Measurements from ENCODE around the gene FLT3.

FLT3 gene

GRCh38 chr13:28128926-28129325 lies 28.6 kb upstream of the FLT3 start:
- no peak overlapping the region for H4K91ac ChIP-seq (ENCODE audit: low read depth, low read length, poor library complexity)
- H3K4me3 ChIP-seq (ENCODE audit: low read length in 2 of 2): no peak overlapping the region
- no peak overlapping the region for H2BK12ac ChIP-seq (ENCODE audit: low read length)
- no peaks in the 10 kb centered on the region for H3K36me3 ChIP-seq (replicated peaks in 1 of 2; ENCODE audit: control insufficient read depth in 2 of 2, insufficient read depth in 2 of 2, low read length in 2 of 2)
- H3K23ac ChIP-seq (ENCODE audit: low read depth, low read length, poor library complexity): no peak overlapping the region
- no peaks in the 10 kb centered on the region for H3K27me3 ChIP-seq (ENCODE audit: control insufficient read depth in 3 of 3, insufficient read depth in 3 of 3, low read depth in 1 of 3, low read length in 3 of 3)
- no peak overlapping the region for H3K27ac ChIP-seq (replicated peaks; ENCODE audit: low read length)
- H3K9ac ChIP-seq (ENCODE audit: low read depth, low read length, poor library complexity): no peak overlapping the region
- no peak overlapping the region for H3K18ac ChIP-seq (ENCODE audit: low read length)
- DNase-seq (ENCODE audit: low spot score): no peak
- H4K8ac ChIP-seq (ENCODE audit: low read depth, low read length): no peak overlapping the region
- H2BK15ac ChIP-seq (ENCODE audit: low read length): no peak overlapping the region
- no peak overlapping the region for H2AK5ac ChIP-seq (ENCODE audit: low read depth, low read length)
- no peaks in the 10 kb centered on the region for H3K79me1 ChIP-seq (ENCODE audit: low read depth, low read length)
- H2BK120ac ChIP-seq (ENCODE audit: low read depth, low read length): no peak overlapping the region
- no peaks in the 10 kb centered on the region for H3K4me1 ChIP-seq (ENCODE audit: control insufficient read depth in 2 of 2, insufficient read depth in 1 of 2, low read depth in 1 of 2, low read length in 2 of 2)
- no peak overlapping the region for H3K14ac ChIP-seq (ENCODE audit: low read length)
- H3K9me3 ChIP-seq (replicated peaks in 1 of 2; ENCODE audit: control insufficient read depth in 2 of 2, insufficient read depth in 1 of 2, low read depth in 1 of 2, low read length in 2 of 2): no peaks in the 10 kb centered on the region
- no peak overlapping the region for H2BK5ac ChIP-seq (ENCODE audit: low read length)
- H3K4me2 ChIP-seq (ENCODE audit: insufficient read depth, low read length, poor library complexity, severe bottlenecking): no peak overlapping the region
- H3K4ac ChIP-seq (ENCODE audit: low read length): no peak overlapping the region
- no peak overlapping the region for H2AFZ ChIP-seq (ENCODE audit: low read length)

- no peak overlapping the region for H3K27ac ChIP-seq (replicated peaks; ENCODE audit: low read length)
- no peaks in the 10 kb centered on the region for H3K36me3 ChIP-seq (replicated peaks in 1 of 2; ENCODE audit: control insufficient read depth in 2 of 2, insufficient read depth in 2 of 2, low read length in 2 of 2)
- no peak overlapping the region for H3K9ac ChIP-seq (ENCODE audit: low read depth, low read length, poor library complexity)
- no peak overlapping the region for H4K8ac ChIP-seq (ENCODE audit: low read depth, low read length)
- no peak overlapping the region for H2AK5ac ChIP-seq (ENCODE audit: low read depth, low read length)
- H3K79me1 ChIP-seq (ENCODE audit: low read depth, low read length): no peaks in the 10 kb centered on the region
- no peak overlapping the region for H3K4me2 ChIP-seq (ENCODE audit: insufficient read depth, low read length, poor library complexity, severe bottlenecking)
- H2BK5ac ChIP-seq (ENCODE audit: low read length): no peak overlapping the region
- H2BK15ac ChIP-seq (ENCODE audit: low read length): no peak overlapping the region
- no peak overlapping the region for H3K23ac ChIP-seq (ENCODE audit: low read depth, low read length, poor library complexity)
- H3K9me3 ChIP-seq (replicated peaks in 1 of 2; ENCODE audit: control insufficient read depth in 2 of 2, insufficient read depth in 1 of 2, low read depth in 1 of 2, low read length in 2 of 2): no peaks in the 10 kb centered on the region
- no peak for DNase-seq (ENCODE audit: low spot score)
- no peak overlapping the region for H2BK12ac ChIP-seq (ENCODE audit: low read length)
- H3K27me3 ChIP-seq (ENCODE audit: control insufficient read depth in 3 of 3, insufficient read depth in 3 of 3, low read depth in 1 of 3, low read length in 3 of 3): no peaks in the 10 kb centered on the region
- H3K4ac ChIP-seq (ENCODE audit: low read length): no peak overlapping the region
- no peak overlapping the region for H4K91ac ChIP-seq (ENCODE audit: low read depth, low read length, poor library complexity)
- H3K4me3 ChIP-seq (ENCODE audit: low read length in 2 of 2): no peak overlapping the region
- H3K18ac ChIP-seq (ENCODE audit: low read length): no peak overlapping the region
- H3K4me1 ChIP-seq (ENCODE audit: control insufficient read depth in 2 of 2, insufficient read depth in 1 of 2, low read depth in 1 of 2, low read length in 2 of 2): no peaks in the 10 kb centered on the region
- no peak overlapping the region for H2AFZ ChIP-seq (ENCODE audit: low read length)
- H3K14ac ChIP-seq (ENCODE audit: low read length): no peak overlapping the region
- no peak overlapping the region for H2BK120ac ChIP-seq (ENCODE audit: low read depth, low read length)
Measured at GRCh38 chr13:28128030-28128429, 27.7 kb upstream of the FLT3 start.

- Histone ChIP-seq H3K4me2 (ENCODE audit: insufficient read depth, low read length, poor library complexity, severe bottlenecking) (no peak overlapping the region), H3K18ac (ENCODE audit: low read length) (no peak overlapping the region), H2BK120ac (ENCODE audit: low read depth, low read length) (no peak overlapping the region), H4K91ac (ENCODE audit: low read depth, low read length, poor library complexity) (no peak overlapping the region), H3K27me3 (ENCODE audit: control insufficient read depth in 3 of 3, insufficient read depth in 3 of 3, low read depth in 1 of 3, low read length in 3 of 3) (no peaks in the 10 kb centered on the region), H3K4me1 (ENCODE audit: control insufficient read depth in 2 of 2, insufficient read depth in 1 of 2, low read depth in 1 of 2, low read length in 2 of 2) (no peaks in the 10 kb centered on the region), H2AK5ac (ENCODE audit: low read depth, low read length) (no peak overlapping the region), H2AFZ (ENCODE audit: low read length) (no peak overlapping the region), H3K27ac (replicated peaks; ENCODE audit: low read length) (no peak overlapping the region), H3K23ac (ENCODE audit: low read depth, low read length, poor library complexity) (no peak overlapping the region), H3K4me3 (ENCODE audit: low read length in 2 of 2) (no peak overlapping the region), H3K79me1 (ENCODE audit: low read depth, low read length) (no peaks in the 10 kb centered on the region), H3K36me3 (replicated peaks in 1 of 2; ENCODE audit: control insufficient read depth in 2 of 2, insufficient read depth in 2 of 2, low read length in 2 of 2) (no peaks in the 10 kb centered on the region), H4K8ac (ENCODE audit: low read depth, low read length) (no peak overlapping the region), H3K4ac (ENCODE audit: low read length) (no peak overlapping the region), H3K14ac (ENCODE audit: low read length) (no peak overlapping the region), H2BK15ac (ENCODE audit: low read length) (no peak overlapping the region), H3K9ac (ENCODE audit: low read depth, low read length, poor library complexity) (no peak overlapping the region), H3K9me3 (replicated peaks in 1 of 2; ENCODE audit: control insufficient read depth in 2 of 2, insufficient read depth in 1 of 2, low read depth in 1 of 2, low read length in 2 of 2) (no peaks in the 10 kb centered on the region), H2BK12ac (ENCODE audit: low read length) (no peak overlapping the region), H2BK5ac (ENCODE audit: low read length) (no peak overlapping the region)
- no peak for DNase-seq (ENCODE audit: low spot score)
- no CpG with 5 or more reads among the region's 8 CpGs for WGBS, 2 donors (ENCODE audit: extremely low coverage in 2 of 2, insufficient read length in 2 of 2, insufficient replicate concordance in 1 of 2)
Measured at GRCh38 chr13:28121224-28121623, 20.8 kb upstream of the FLT3 start.

- H4K8ac ChIP-seq (ENCODE audit: low read depth, low read length): no peak overlapping the region
- no peak overlapping the region for H3K27ac ChIP-seq (replicated peaks; ENCODE audit: low read length)
- H3K4me2 ChIP-seq (ENCODE audit: insufficient read depth, low read length, poor library complexity, severe bottlenecking): no peak overlapping the region
- H3K9me3 ChIP-seq (replicated peaks in 1 of 2; ENCODE audit: control insufficient read depth in 2 of 2, insufficient read depth in 1 of 2, low read depth in 1 of 2, low read length in 2 of 2): no peaks in the 10 kb centered on the region
- H3K14ac ChIP-seq (ENCODE audit: low read length): no peak overlapping the region
- H3K27me3 ChIP-seq (ENCODE audit: control insufficient read depth in 3 of 3, insufficient read depth in 3 of 3, low read depth in 1 of 3, low read length in 3 of 3): no peaks in the 10 kb centered on the region
- H2BK12ac ChIP-seq (ENCODE audit: low read length): no peak overlapping the region
- H4K91ac ChIP-seq (ENCODE audit: low read depth, low read length, poor library complexity): no peak overlapping the region
- no peak overlapping the region for H3K4me3 ChIP-seq (ENCODE audit: low read length in 2 of 2)
- no peaks in the 10 kb centered on the region for H3K36me3 ChIP-seq (replicated peaks in 1 of 2; ENCODE audit: control insufficient read depth in 2 of 2, insufficient read depth in 2 of 2, low read length in 2 of 2)
- H3K4ac ChIP-seq (ENCODE audit: low read length): no peak overlapping the region
- H3K79me1 ChIP-seq (ENCODE audit: low read depth, low read length): no peaks in the 10 kb centered on the region
- no peak overlapping the region for H2AFZ ChIP-seq (ENCODE audit: low read length)
- no peak overlapping the region for H3K18ac ChIP-seq (ENCODE audit: low read length)
- no peak overlapping the region for H2BK15ac ChIP-seq (ENCODE audit: low read length)
- no peak overlapping the region for H2BK5ac ChIP-seq (ENCODE audit: low read length)
- no peak overlapping the region for H2AK5ac ChIP-seq (ENCODE audit: low read depth, low read length)
- DNase-seq (ENCODE audit: low spot score): no peak
- H3K23ac ChIP-seq (ENCODE audit: low read depth, low read length, poor library complexity): no peak overlapping the region
- no peak overlapping the region for H2BK120ac ChIP-seq (ENCODE audit: low read depth, low read length)
- H3K4me1 ChIP-seq (ENCODE audit: control insufficient read depth in 2 of 2, insufficient read depth in 1 of 2, low read depth in 1 of 2, low read length in 2 of 2): no peaks in the 10 kb centered on the region
- H3K9ac ChIP-seq (ENCODE audit: low read depth, low read length, poor library complexity): no peak overlapping the region
Measured at GRCh38 chr13:28120317-28120716, 19.9 kb upstream of the FLT3 start.
